ENCODE results near the gene ZNF750.

ZNF750 gene

GRCh38 chr17:82835122-82835521 is 4.7 kb downstream of the ZNF750 start:
- Histone ChIP-seq H3K9ac (no peak overlapping the region), H4K20me1 (peaks cover 0 to 71% (median 34%) of the 10 kb centered on the region in 11 experiments; a peak in 17 of 22 replicates), H3K4me1 (peaks cover 55 to 77% (median 68%) of the 10 kb centered on the region in 10 experiments), H3K9me3 (replicated peaks in 1 of 11) (no peaks in the 10 kb centered on the region), H3K4me3 (no peak overlapping the region), H3K4me2 (peak overlapping the region; percentile 21 to 69 (median 49); a peak in 19 of 22 replicates), H3K27me3 (peaks cover 0 to 16% (median 0%) of the 10 kb centered on the region in 11 experiments; a peak in 7 of 22 replicates), H3K27ac (no peak overlapping the region), H3K36me3 (peaks cover 0 to 40% (median 23%) of the 10 kb centered on the region in 11 experiments; a peak in 19 of 22 replicates)
- no peak for TF ChIP-seq Cebpa-rat (IDR thresholded peaks at IDR 0.05)

GRCh38 chr17:82832881-82833475 is 6.8 kb downstream of the ZNF750 start:
- Histone ChIP-seq H3K4me1 (peaks cover 47 to 69% (median 60%) of the 10 kb centered on the region in 10 experiments), H4K20me1 (peaks cover 0 to 79% (median 37%) of the 10 kb centered on the region in 11 experiments; a peak in 17 of 22 replicates), H3K4me3 (no peak overlapping the region), H3K4me2 (peak overlapping the region in 9 of 11 experiments; percentile 49 to 79 (median 68); a peak in 15 of 22 replicates), H3K9me3 (replicated peaks in 1 of 11) (peaks cover 0 to 4% (median 0%) of the 10 kb centered on the region in 11 experiments; a peak in 2 of 22 replicates), H3K27ac (no peak overlapping the region; a peak in 1 of 22 replicates), H3K36me3 (peaks cover 7 to 50% (median 36%) of the 10 kb centered on the region in 11 experiments; a peak in 21 of 22 replicates), H3K27me3 (peaks cover 0 to 16% (median 0%) of the 10 kb centered on the region in 11 experiments; a peak in 7 of 22 replicates), H3K9ac (peak overlapping the region in 5 of 11 experiments; percentile 8 to 47 (median 41); a peak in 2 of 22 replicates)
- TF ChIP-seq Cebpa-rat (IDR thresholded peaks at IDR 0.05), result no peak

GRCh38 chr17:82832411-82832810 is 7.4 kb downstream of the ZNF750 start:
- no peak for TF ChIP-seq Cebpa-rat (IDR thresholded peaks at IDR 0.05)
- peaks cover 13 to 56% (median 42%) of the 10 kb centered on the region in 11 experiments for H3K36me3 ChIP-seq

DNA sequence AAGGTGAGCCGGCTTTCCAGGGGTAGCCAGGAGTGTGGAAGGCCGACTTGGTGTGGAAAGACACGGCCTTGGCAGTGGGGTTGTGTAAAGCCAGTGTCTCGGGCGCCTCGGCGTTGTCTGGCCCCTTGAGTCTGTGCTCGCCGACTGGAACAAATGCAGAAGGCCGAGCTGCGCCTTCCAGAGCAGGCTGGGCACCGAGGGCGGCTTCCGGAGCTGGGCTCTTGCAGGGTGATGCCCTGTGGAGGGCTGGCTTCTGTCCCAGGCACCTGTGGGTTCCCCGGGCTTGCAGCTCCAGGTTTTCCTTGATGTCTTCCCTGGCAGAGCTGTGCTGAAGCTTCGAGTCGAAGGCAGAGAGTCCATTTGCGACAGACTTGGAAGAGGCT is 8.0 kb downstream of the ZNF750 start:
- H3K4me1 ChIP-seq, result peaks cover 35 to 58% (median 49%) of the 10 kb centered on the region in 10 experiments
- peaks cover 0 to 4% (median 0%) of the 10 kb centered on the region in 11 experiments; a peak in 3 of 22 replicates for H3K9me3 ChIP-seq (replicated peaks in 1 of 11)
- peak overlapping the region in 5 of 11 experiments; percentile 1 to 47 (median 30); a peak in 3 of 22 replicates for H3K9ac ChIP-seq
- peak overlapping the region; percentile 27 to 79 (median 64) for H3K4me2 ChIP-seq
- peaks cover 0 to 16% (median 0%) of the 10 kb centered on the region in 11 experiments; a peak in 4 of 22 replicates for H3K27me3 ChIP-seq
- no peak for TF ChIP-seq Cebpa-rat (IDR thresholded peaks at IDR 0.05)
- H3K4me3 ChIP-seq, result no peak overlapping the region
- H3K36me3 ChIP-seq, result peaks cover 17 to 61% (median 47%) of the 10 kb centered on the region in 11 experiments
- no peak overlapping the region for H3K27ac ChIP-seq
- peaks cover 0 to 78% (median 35%) of the 10 kb centered on the region in 11 experiments; a peak in 17 of 22 replicates for H4K20me1 ChIP-seq

More at GRCh38 chr17:82832411-82832810, 7.4 kb downstream of the ZNF750 start:
- H3K9me3 ChIP-seq (replicated peaks in 1 of 11), result peaks cover 0 to 4% (median 0%) of the 10 kb centered on the region in 11 experiments; a peak in 3 of 22 replicates
- peaks cover 0 to 78% (median 37%) of the 10 kb centered on the region in 11 experiments; a peak in 17 of 22 replicates for H4K20me1 ChIP-seq
- no peak overlapping the region; a peak in 2 of 22 replicates for H3K27ac ChIP-seq
- peak overlapping the region in 6 of 11 experiments; percentile 8 to 47 (median 34); a peak in 2 of 22 replicates for H3K9ac ChIP-seq
- H3K4me3 ChIP-seq, result no peak overlapping the region
- peak overlapping the region; percentile 27 to 79 (median 64) for H3K4me2 ChIP-seq
- H3K4me1 ChIP-seq, result peaks cover 41 to 64% (median 55%) of the 10 kb centered on the region in 10 experiments
- peaks cover 0 to 16% (median 0%) of the 10 kb centered on the region in 11 experiments; a peak in 7 of 22 replicates for H3K27me3 ChIP-seq

GRCh38 chr17:82831041-82831817 is 8.6 kb downstream of the ZNF750 start:
- H3K27ac ChIP-seq, result no peak overlapping the region
- H3K9me3 ChIP-seq (replicated peaks in 1 of 11), result peaks cover 0 to 4% (median 0%) of the 10 kb centered on the region in 11 experiments; a peak in 3 of 22 replicates
- H3K27me3 ChIP-seq, result peaks cover 0 to 11% (median 0%) of the 10 kb centered on the region in 11 experiments; a peak in 4 of 22 replicates
- peak overlapping the region in 3 of 11 experiments; percentile 1 to 47 (median 30); a peak in 2 of 22 replicates for H3K9ac ChIP-seq
- H4K20me1 ChIP-seq, result peaks cover 0 to 76% (median 35%) of the 10 kb centered on the region in 11 experiments; a peak in 17 of 22 replicates
- peaks cover 17 to 61% (median 48%) of the 10 kb centered on the region in 11 experiments for H3K36me3 ChIP-seq
- no peak for TF ChIP-seq Cebpa-rat (IDR thresholded peaks at IDR 0.05)
- H3K4me1 ChIP-seq, result peaks cover 29 to 55% (median 43%) of the 10 kb centered on the region in 10 experiments
- H3K4me2 ChIP-seq, result peak overlapping the region; percentile 27 to 79 (median 64)
- H3K4me3 ChIP-seq, result no peak overlapping the region

DNA sequence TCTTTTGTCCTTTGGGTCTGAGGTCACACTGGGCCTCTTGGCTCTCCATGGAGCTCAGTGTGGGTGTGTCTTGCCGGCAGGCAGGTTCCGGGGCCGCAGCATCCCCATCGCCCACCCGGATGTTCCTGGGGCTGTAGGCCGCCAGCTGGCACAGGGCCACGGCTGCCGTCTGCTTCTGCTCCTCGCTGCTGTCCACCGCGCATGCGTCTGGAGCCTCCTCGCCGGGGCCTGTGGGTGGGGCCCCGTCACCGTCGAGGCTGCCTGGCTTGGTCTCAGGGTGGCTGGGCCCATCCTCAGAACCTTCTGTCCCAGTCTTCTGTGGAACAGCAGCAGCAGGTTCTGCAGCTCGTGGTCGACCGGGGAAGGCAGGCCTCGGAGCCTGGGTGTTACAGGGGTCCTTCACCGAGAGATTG is 9.6 kb downstream of the ZNF750 start:
- H3K27ac ChIP-seq, result no peak overlapping the region
- no peak overlapping the region for H3K4me3 ChIP-seq
- peaks cover 0 to 73% (median 36%) of the 10 kb centered on the region in 11 experiments; a peak in 17 of 22 replicates for H4K20me1 ChIP-seq
- peaks cover 0 to 11% (median 0%) of the 10 kb centered on the region in 11 experiments; a peak in 2 of 22 replicates for H3K27me3 ChIP-seq
- H3K36me3 ChIP-seq, result peaks cover 17 to 68% (median 48%) of the 10 kb centered on the region in 11 experiments
- no peak for TF ChIP-seq Cebpa-rat (IDR thresholded peaks at IDR 0.05)
- peaks cover 0 to 4% (median 0%) of the 10 kb centered on the region in 11 experiments; a peak in 3 of 22 replicates for H3K9me3 ChIP-seq (replicated peaks in 1 of 11)
- H3K9ac ChIP-seq, result no peak overlapping the region
- H3K4me1 ChIP-seq, result peaks cover 20 to 45% (median 34%) of the 10 kb centered on the region in 10 experiments
- H3K4me2 ChIP-seq, result peak overlapping the region in 5 of 11 experiments; percentile 60 to 79 (median 70); a peak in 3 of 22 replicates

GRCh38 chr17:82828875-82829487 is 10.8 kb downstream of the ZNF750 start:
- Histone ChIP-seq H3K4me3 (no peak overlapping the region), H3K27ac (no peak overlapping the region), H4K20me1 (peaks cover 0 to 78% (median 36%) of the 10 kb centered on the region in 11 experiments; a peak in 17 of 22 replicates), H3K9ac (no peak overlapping the region), H3K36me3 (peaks cover 22 to 68% (median 48%) of the 10 kb centered on the region in 11 experiments), H3K4me1 (peaks cover 14 to 39% (median 28%) of the 10 kb centered on the region in 10 experiments), H3K4me2 (no peak overlapping the region), H3K27me3 (peaks cover 0 to 11% (median 0%) of the 10 kb centered on the region in 11 experiments; a peak in 2 of 22 replicates), H3K9me3 (replicated peaks in 1 of 11) (peaks cover 0 to 4% (median 0%) of the 10 kb centered on the region in 11 experiments; a peak in 3 of 22 replicates)
- TF ChIP-seq Cebpa-rat (IDR thresholded peaks at IDR 0.05), result no peak

Data from BLaER1 treated with 17β-estradiol and CSF1 and Interleukin-3, amounts not matched to agents 10 nM and 100 nM (cell line).